Measurements from ENCODE around the gene HOXC12.

GRCh38 chr12:53991077-53991460 lies 36.4 kb downstream of the HOXC12 start:
- TF ChIP-seq CTCF (IDR thresholded peaks at IDR 0.05; ENCODE audit: borderline replicate concordance, extremely low read depth, low read length, poor library complexity, severe bottlenecking) (no peak), EZH2 (IDR thresholded peaks at IDR 0.05; ENCODE audit: borderline replicate concordance, low read depth, low read length, severe bottlenecking) (no peak)
